Ovary (tissue), 9 donors: Measurements from ENCODE around the gene PINK1. TPM values are rescaled to one million over a fixed set of nuclear protein-coding genes. Genes with fewer than 3 reads are reported as not detected.

Experiments used
- DNase-seq, 5 donors: peaks; one replicate each; pipeline ENCODE4 v3.0.0-alpha.2; 2019 to 2020
- H3K27ac ChIP-seq, 2 donors: fragments of 200-600 bp; one replicate each; pipeline versions ENCODE4 v1.5.1 to v1.8.0; 2019 to 2022
- H3K27me3 ChIP-seq: fragments of 200-600 bp; one replicate; pipeline ENCODE4 v1.8.0; 2022
- H3K36me3 ChIP-seq: fragments of 200-600 bp; sonication (generic); one replicate; pipeline ENCODE4 v1.5.1; 2019
- H3K4me1 ChIP-seq: one replicate; pipeline ENCODE4 v1.8.1; 2013; ENCODE audit warnings: mild to moderate bottlenecking, moderate library complexity; ENCODE audit not compliant: insufficient read depth
- H3K4me3 ChIP-seq: fragments of 200-600 bp; sonication (generic); one replicate; pipeline ENCODE4 v1.5.1; 2017
- H3K9me3 ChIP-seq, 2 donors: fragments of 200-600 bp in 1 of 2; sonication (generic) in 1 of 2; one replicate each; pipeline versions ENCODE4 v1.5.1 to v1.8.1; 2013 to 2019; ENCODE audit warnings: mild to moderate bottlenecking in 1 of 2, moderate library complexity in 1 of 2
- EP300 ChIP-seq: sonication (generic); formaldehyde crosslinking; IDR thresholded peaks from one replicate; pipeline ENCODE4 v1.6.1; 2017; ENCODE audit warnings: antibody characterized with exemption
- POLR2A ChIP-seq: fragments of 450-650 bp; IDR thresholded peaks from one replicate; pipeline ENCODE4 v1.6.1; 2017; ENCODE audit warnings: antibody characterized with exemption, mild to moderate bottlenecking, moderate library complexity
- WGBS, 3 donors: extraction: QIAGEN DNeasy Blood & Tissue Kit in 1 of 3; methylation state at CpG; one replicate each; pipeline versions ENCODE4 v1.1.5 to v1.1.7; 2013 to 2017; 5-methylcytosine and 5-hydroxymethylcytosine counted together
- intact Hi-C, 4 donors: fragments of 100-400 bp; cut with DNase I; formaldehyde crosslinking; loops; one replicate each; pipeline versions ENCODE4 v1.11.0 to v1.15.1; 2022 to 2023
- polyA plus RNA-seq, 2 donors: library from polyadenylated mRNA; stranded (reverse); fragments of 200-250 nt in 1 of 2; fragments of 350-450 nt in 1 of 2; fragmentation: Illumina TruSeq in 1 of 2; extraction: RNeasy Lipid Tissue Mini Kit (QIAGEN cat#74804) in 1 of 2; gene quantifications; one replicate each; pipeline ENCODE4 v1.2.3, GENCODE V29; 2013 to 2014
- total RNA-seq, 7 donors: library from RNA; depleted of rRNA in 2 of 7; stranded (reverse); fragments of >200 nt in 2 of 7; fragmentation: NEBNext Ultra II Directional in 3 of 7; extraction: Animal tissue kit (Norgen Biotek cat#: 25700) in 3 of 7; gene quantifications; one replicate each; pipeline versions ENCODE4 v1.1.0 to v1.2.4, GENCODE V29; 2016 to 2023
- TF ChIP-seq, protein P1 (sequence below), 3 donors: fragments of 450-650 bp in 2 of 3; fragments of 200-600 bp in 1 of 3; IDR thresholded peaks; one replicate each; pipeline versions ENCODE4 v1.5.1 to v1.8.0; 2016 to 2022; ENCODE audit warnings: antibody characterized with exemption in 3 of 3, mild to moderate bottlenecking in 1 of 3
- donor health status: DM: no; HTN: no; CAD: no; lungs with moderate emphysema.
- donor health status: DM: no; HTN: no; CAD: no.
- donor health status: Bipolar disorder and iron deficiency.
- donor health status: DM: yes; HTN: yes; CAD: no.
- donor health status: DM: no; HTN: no; CAD: no.
- donor health status: DM: yes; HTN: yes; CAD: no.

Gene PINK1
- total and polyA plus RNA-seq, 9 donors = 40.8 to 70.5 (median 60.0) TPM

DNA sequence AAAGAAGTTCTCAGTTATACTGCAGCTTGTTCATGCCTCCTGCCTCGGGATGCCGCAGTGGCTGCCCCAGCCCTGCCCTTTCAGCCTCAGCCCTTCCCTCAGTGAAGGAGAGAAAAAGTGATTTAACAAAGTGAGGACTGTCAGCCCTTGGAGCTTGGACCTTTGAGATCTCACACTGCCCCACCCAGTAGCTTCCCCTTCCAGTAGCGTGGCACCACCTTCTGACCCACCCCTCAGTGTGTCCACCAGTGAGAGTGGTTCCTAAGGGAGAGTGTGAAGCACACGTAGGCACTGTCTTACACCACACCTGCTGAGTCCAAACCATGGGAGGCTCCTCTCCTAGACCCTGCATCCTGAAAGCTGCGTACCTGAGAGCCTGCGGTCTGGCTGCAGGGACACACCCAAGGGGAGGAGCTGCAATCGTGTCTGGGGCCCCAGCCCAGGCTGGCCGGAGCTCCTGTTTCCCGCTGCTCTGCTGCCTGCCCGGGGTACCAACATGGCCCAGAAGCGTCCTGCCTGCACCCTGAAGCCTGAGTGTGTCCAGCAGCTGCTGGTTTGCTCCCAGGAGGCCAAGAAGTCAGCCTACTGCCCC lies 44.5 kb upstream of the PINK1 start, which contains the start of gene CDA:
Gene CDA (plus strand): TSS at position 464 of the 592 bp plus-strand sequence. CDS start 33 bp downstream, at position 497.
- TF ChIP-seq, protein P1, sequence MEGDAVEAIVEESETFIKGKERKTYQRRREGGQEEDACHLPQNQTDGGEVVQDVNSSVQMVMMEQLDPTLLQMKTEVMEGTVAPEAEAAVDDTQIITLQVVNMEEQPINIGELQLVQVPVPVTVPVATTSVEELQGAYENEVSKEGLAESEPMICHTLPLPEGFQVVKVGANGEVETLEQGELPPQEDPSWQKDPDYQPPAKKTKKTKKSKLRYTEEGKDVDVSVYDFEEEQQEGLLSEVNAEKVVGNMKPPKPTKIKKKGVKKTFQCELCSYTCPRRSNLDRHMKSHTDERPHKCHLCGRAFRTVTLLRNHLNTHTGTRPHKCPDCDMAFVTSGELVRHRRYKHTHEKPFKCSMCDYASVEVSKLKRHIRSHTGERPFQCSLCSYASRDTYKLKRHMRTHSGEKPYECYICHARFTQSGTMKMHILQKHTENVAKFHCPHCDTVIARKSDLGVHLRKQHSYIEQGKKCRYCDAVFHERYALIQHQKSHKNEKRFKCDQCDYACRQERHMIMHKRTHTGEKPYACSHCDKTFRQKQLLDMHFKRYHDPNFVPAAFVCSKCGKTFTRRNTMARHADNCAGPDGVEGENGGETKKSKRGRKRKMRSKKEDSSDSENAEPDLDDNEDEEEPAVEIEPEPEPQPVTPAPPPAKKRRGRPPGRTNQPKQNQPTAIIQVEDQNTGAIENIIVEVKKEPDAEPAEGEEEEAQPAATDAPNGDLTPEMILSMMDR (IDR thresholded peaks at IDR 0.05) = no peak
- TF ChIP-seq POLR2A = no peak
- no peak for TF ChIP-seq EP300
- intact Hi-C loops = no loop called here
- Histone ChIP-seq H3K4me1 (peaks cover 2% of the 10 kb centered on the region), H3K9me3 (no peaks in the 10 kb centered on the region), H3K36me3 (no peaks in the 10 kb centered on the region), H3K27me3 (no peaks in the 10 kb centered on the region), H3K4me3 (no peak within 1 kb of the TSS), H3K27ac (no peak within 1 kb of the TSS)
- 50 to 57% (median 51%) methylated on average over 11 of the region's 11 CpGs for WGBS, 3 donors
- DNase-seq = no peak

DNA sequence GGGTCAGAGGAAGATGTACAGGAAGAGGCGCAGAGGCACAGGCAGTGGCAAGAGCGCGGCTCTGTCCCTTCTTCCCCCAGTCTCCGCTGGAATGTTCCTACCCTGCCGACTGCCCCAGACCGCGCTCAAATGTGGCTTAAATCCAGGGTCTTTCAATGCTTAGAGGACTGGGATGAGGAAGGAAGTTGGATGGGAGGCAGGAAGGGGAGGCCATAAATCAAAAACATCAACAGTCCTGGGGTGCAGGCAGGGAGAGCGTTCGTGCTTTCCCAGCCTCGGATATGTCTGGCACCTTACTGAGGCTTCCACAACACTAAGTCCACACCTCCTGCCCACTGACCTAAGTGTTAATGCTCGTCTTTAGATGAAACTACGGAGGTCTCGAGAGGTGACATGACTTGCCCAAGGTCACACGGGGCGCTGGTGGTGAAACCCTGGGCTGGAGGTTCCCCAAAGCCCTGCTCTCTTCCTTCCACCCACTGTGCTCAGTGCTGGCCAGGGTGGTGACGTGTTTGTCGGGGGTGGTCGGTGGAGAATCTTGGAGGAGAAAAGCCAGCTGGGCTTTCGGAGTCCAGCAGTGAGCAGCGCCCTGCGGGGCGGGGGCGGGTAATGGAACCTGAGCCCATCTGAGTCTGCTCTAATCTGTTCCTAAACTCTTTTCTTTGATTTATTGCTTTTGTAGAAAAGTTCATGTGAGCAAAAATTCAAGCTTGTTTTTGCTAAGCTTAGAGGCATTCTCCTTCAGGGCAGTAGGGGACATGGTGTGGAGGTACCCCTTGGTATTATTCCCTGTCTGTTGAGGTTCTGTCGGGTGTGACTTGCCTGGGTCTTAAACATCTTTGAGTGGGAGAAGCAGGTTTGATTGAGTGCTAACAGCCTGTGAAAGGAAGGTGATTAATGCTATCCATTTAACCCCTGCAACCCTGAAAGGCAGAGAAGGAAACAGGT lies 43.7 kb upstream of the PINK1 start:
- no peaks in the 10 kb centered on the region for H3K27me3 ChIP-seq

DNA sequence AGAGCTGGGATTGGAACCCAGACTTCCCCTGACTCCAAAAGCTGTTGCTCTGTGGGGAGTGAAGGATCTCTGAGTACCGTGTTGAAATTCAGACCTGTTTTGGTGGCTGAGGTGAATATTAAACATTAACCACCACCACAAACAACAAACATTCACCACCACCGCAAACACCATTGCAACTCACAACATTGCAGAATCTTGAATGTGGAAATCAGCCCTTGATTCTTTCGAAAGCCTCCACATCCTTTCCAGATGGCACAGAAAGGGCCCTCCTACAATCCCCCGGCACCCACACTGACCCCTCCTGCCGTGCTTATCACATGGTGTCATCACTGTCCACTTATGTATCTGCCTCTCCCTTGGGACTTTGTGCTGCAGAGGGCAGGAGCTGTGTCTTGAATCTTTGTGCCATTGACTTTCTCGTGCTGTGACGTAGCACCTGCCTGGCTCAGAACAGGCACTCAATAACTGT lies 42.9 kb upstream of the PINK1 start:
- Histone ChIP-seq H3K4me3 (no peak overlapping the region), H3K27me3 (no peaks in the 10 kb centered on the region)

More for the DNA sequence above, 43.7 kb upstream of the PINK1 start:
- peaks cover 2% of the 10 kb centered on the region for H3K4me1 ChIP-seq
- no peaks in the 10 kb centered on the region for H3K36me3 ChIP-seq
- no peak overlapping the region for H3K4me3 ChIP-seq
- intact Hi-C loops = no loop called here
- no peak overlapping the region for H3K27ac ChIP-seq
- WGBS, 3 donors = 3 to 7% (median 4%) methylated on average over 24 of the region's 24 CpGs
- DNase-seq = peak; percentile 36 to 67 (median 52)
- TF ChIP-seq, protein P1 (IDR thresholded peaks at IDR 0.05) = no peak
- TF ChIP-seq EP300 = no peak
- no peak for TF ChIP-seq POLR2A
- H3K9me3 ChIP-seq = no peaks in the 10 kb centered on the region

DNA sequence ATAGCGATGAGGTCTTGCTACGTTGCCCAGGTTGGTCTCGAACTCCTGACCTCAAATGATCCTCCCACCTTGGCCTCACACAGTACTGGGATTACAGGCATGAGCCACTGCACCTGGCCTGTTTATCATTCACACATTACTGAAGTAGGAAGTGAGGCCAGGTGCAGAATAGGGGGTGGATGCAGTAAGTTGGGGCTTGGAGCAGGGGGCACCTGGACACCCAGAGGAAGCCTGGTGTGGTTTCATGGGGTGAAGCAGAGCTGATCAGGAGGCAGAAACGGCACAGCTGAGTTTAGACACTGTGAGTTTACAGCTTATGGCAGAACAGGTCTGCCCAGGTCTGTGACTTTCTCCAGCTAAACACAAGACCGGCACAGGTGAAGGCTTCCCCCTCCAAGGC lies 39.5 kb upstream of the PINK1 start:
- TF ChIP-seq, protein P1 (IDR thresholded peaks at IDR 0.05) = no peak
- TF ChIP-seq POLR2A = no peak
- no peak for TF ChIP-seq EP300
- intact Hi-C loops = no loop called here
- 86 to 92% (median 88%) methylated on average over 5 of the region's 5 CpGs for WGBS, 3 donors
- Histone ChIP-seq H3K4me1 (peaks cover 2% of the 10 kb centered on the region), H3K27ac (no peak overlapping the region), H3K9me3 (no peaks in the 10 kb centered on the region), H3K4me3 (no peak overlapping the region), H3K27me3 (no peaks in the 10 kb centered on the region), H3K36me3 (no peaks in the 10 kb centered on the region)
- DNase-seq = no peak

More for the DNA sequence above, 42.9 kb upstream of the PINK1 start:
- no peaks in the 10 kb centered on the region for H3K36me3 ChIP-seq
- no peaks in the 10 kb centered on the region for H3K9me3 ChIP-seq
- intact Hi-C loops = no loop called here
- TF ChIP-seq EP300 = no peak
- TF ChIP-seq, protein P1 (IDR thresholded peaks at IDR 0.05) = no peak
- no peak for TF ChIP-seq POLR2A
- H3K27ac ChIP-seq = no peak overlapping the region
- no peak for DNase-seq
- 40 to 47% (median 41%) methylated on average over 7 of the region's 7 CpGs for WGBS, 3 donors
- H3K4me1 ChIP-seq = peaks cover 2% of the 10 kb centered on the region
